Measurements from ENCODE around the gene OR11H12.
"Not testable (repeated sequence)": the region's sequence is repeated elsewhere in the genome, so short reads cannot be mapped to it uniquely, and the experiment has no call there.

The OR11H12 gene, protein sequence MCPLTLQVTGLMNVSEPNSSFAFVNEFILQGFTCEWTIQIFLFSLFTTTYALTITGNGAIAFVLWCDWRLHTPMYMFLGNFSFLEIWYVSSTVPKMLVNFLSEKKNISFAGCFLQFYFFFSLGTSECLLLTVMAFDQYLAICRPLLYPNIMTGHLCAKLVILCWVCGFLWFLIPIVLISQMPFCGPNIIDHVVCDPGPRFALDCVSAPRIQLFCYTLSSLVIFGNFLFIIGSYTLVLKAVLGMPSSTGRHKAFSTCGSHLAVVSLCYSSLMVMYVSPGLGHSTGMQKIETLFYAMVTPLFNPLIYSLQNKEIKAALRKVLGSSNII

DNA sequence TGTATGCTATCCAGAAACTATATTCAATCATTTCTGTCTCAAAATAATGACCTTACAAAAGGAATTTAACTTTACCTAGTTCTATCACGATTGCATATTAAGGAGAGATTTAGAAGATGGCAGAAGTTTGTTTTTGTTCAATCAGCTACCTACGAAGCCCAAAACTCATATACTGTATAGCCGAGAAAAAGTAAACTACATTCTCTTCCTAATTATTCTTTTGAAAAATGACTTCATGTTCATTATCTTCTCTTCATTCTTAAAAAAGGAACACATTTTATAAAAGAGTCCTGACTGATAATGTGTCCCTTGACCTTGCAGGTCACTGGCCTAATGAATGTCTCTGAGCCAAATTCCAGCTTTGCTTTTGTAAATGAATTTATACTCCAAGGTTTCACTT lies at the start of gene OR11H12:
Gene OR11H12, plus strand, starts transcription at position 301 of the 400 bp plus-strand sequence. Its CDS starts 0 bp downstream, at position 301.
- DNase-seq, result not testable (repeated sequence)

DNA sequence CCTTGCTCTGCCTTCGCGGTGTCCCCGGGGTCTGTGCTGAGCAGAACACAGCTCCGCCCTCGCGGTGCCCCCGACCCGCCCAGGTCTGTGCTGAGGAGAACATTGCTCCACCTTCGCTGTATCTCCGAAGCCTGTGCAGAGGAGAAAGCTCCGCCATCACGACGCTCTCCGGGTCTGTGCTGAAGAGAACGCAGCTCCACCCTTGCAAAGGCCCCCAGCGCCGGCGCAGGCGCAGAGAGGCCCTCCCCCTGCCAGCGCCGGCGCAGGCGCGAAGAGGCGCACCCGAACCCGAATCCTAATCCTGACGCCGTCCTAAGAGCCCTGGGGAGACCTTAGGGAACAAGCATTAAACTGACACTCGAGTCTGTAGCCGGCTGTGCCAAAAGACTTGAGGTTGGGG lies 18.0 kb upstream of the OR11H12 start:
- not testable (repeated sequence) for DNase-seq

DNA sequence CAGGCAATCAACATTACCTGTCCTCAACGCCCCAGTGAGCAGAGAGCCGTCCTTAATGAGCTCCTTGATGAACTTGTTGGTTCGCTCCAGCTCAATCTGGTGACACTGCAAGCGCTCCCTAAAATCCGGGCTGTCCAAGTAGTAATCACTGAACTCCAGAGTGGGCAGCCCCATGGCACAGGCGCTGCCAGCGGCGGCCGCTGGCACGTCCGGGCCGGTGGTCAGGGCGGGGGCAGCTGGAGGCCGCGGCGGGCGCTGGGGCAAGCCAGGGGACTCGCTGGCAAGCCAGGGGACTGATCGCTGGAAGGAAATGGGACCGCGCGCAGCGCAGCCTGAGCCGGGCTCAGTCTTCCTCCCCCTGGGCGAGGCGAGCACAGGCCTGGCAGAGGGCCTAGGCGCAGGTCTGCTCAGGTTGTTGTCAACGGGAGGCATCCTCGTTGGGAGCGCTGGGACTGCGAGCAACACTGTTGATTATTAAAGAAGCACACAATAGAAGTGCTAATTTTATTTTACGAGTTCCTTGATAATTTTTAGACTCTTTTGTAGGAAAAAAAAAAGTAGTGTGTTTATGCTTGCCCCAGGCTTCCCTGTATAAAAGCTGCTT lies 25.8 kb downstream of the OR11H12 start:
- DNase-seq, result not testable (repeated sequence)

DNA sequence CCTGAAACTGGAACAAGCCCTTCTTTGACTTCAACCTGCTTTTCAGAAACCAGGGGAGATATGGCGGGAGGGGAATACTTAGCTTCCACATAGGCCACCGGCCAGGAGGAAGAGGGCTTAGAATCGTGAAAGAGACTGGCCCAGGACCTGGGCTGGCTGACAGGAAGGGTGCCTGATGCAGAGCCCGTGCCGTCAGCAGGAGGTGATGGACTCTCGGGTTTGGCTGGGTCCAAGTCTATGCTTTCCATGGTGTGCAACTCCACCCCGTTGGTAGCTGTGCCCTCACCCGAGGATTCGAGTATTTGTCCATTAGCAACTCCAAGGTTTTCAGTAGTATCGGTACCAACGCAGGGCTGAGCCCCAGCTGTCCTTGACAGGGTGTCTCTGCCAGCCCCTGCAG lies 35.1 kb downstream of the OR11H12 start:
- DNase-seq, result not testable (repeated sequence)

DNA sequence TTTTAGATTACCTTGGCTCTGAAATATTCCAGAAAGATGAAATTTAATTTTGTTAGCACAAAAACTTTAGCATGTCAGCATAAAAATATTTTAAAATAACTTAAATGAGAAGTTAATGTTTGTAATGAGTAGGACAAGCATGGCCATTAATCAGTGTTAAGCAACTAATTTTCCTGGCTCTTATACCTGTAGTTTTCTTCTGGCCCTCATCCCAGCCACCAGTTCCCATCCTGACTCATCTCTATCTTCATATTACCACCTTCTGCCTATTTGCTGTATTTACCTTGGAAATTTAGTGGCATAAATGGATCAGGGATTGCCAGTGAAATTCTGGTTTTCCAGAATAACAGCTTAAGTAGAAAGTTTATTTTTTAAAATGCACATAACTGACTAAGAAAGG lies 37.1 kb downstream of the OR11H12 start:
- not testable (repeated sequence) for DNase-seq

DNA sequence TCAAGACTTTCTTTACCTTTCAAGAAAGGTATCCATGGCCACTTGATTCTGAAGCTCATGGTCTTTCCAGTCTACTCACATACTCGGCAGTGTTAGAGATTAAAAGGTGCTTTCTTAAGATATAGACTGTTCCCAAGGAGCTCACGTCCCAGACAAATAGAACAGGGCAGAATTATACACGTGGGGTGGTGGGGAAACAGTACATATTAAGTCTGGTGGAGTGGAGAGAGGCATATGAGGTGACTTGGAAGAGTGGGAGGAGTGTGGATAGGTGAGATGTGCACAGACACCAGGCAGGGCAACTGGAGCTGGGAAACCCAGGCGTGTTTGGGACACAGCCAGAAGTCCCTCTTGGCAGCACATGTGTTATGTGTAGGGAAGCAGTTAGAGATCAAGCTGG lies 37.9 kb downstream of the OR11H12 start:
- DNase-seq, result not testable (repeated sequence)

DNA sequence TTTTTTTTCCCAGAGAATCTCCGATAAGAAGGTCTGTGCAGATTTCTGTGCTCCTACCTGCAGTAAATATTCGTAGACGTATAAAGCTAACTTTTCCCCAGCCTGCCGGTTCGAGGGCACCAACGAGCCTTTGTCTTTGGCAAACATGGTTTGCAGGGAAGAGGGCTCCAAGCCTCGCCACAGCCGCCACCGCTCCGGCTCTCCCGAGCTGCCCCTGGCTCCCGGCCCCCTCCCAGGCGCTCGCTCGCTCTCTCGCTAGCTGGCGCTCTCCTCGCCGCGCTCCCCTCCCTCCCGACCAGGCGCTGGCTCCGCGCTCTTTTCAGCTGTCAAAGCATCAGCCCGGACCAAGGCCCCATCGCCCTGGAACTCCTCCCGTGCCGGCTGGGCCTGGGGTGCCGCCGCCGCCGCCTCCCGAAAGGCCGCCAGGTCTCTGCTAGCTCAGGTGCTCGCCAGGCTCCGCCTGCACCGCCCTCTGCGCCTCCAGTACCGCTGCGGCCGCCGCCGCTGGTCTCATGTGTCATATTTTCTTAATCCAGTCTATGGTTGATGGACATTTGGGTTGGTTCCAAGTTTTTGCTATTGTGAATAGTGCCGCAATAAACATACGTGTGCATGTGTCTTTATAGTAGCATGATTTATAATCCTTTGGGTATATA lies 45.3 kb downstream of the OR11H12 start:
- DNase-seq, result not testable (repeated sequence)

All from kidney glomerular epithelial cell (primary cell).